ENCODE measurements around the gene LRRC43.
A peak's percentile ranks its signal among the peaks of the same experiment; 100 is the strongest.

DNA sequence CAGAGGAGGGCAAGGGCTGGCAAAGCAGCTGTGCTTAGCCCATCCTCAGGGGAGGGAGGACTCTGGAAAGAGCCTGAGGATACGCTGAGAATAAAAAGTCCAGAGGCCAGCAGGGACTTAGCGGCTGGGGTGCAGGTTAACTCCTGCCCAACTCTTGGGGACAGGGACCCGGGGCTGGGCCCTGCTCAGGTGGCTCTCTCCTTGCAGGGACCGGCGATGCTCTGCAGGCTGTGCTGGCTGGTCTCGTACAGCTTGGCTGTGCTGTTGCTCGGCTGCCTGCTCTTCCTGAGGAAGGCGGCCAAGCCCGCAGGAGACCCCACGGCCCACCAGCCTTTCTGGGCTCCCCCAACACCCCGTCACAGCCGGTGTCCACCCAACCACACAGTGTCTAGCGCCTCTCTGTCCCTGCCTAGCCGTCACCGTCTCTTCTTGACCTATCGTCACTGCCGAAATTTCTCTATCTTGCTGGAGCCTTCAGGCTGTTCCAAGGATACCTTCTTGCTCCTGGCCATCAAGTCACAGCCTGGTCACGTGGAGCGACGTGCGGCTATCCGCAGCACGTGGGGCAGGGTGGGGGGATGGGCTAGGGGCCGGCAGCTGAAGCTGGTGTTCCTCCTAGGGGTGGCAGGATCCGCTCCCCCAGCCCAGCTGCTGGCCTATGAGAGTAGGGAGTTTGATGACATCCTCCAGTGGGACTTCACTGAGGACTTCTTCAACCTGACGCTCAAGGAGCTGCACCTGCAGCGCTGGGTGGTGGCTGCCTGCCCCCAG, 23.4 kb downstream of the LRRC43 start:
- TF ChIP-seq, protein P1, sequence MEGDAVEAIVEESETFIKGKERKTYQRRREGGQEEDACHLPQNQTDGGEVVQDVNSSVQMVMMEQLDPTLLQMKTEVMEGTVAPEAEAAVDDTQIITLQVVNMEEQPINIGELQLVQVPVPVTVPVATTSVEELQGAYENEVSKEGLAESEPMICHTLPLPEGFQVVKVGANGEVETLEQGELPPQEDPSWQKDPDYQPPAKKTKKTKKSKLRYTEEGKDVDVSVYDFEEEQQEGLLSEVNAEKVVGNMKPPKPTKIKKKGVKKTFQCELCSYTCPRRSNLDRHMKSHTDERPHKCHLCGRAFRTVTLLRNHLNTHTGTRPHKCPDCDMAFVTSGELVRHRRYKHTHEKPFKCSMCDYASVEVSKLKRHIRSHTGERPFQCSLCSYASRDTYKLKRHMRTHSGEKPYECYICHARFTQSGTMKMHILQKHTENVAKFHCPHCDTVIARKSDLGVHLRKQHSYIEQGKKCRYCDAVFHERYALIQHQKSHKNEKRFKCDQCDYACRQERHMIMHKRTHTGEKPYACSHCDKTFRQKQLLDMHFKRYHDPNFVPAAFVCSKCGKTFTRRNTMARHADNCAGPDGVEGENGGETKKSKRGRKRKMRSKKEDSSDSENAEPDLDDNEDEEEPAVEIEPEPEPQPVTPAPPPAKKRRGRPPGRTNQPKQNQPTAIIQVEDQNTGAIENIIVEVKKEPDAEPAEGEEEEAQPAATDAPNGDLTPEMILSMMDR (conservative IDR thresholded peaks at IDR 0.05; ENCODE audit: low read depth, low read length) = no peak
- TF ChIP-seq FOS (IDR thresholded peaks at IDR 0.05; ENCODE audit: low read depth, low read length) = no peak
- no peak for TF ChIP-seq CHD1 (IDR thresholded peaks at IDR 0.05; ENCODE audit: low read depth, low read length)
- TF ChIP-seq MXI1 (IDR thresholded peaks at IDR 0.05; ENCODE audit: borderline replicate concordance, low read depth, low read length) = no peak
- TF ChIP-seq POLR2A (IDR thresholded peaks at IDR 0.05; ENCODE audit: low read depth, low read length) = no peak
- no peak for TF ChIP-seq RFX5 (IDR thresholded peaks at IDR 0.05; ENCODE audit: low read depth, low read length)
- TF ChIP-seq, protein P2, sequence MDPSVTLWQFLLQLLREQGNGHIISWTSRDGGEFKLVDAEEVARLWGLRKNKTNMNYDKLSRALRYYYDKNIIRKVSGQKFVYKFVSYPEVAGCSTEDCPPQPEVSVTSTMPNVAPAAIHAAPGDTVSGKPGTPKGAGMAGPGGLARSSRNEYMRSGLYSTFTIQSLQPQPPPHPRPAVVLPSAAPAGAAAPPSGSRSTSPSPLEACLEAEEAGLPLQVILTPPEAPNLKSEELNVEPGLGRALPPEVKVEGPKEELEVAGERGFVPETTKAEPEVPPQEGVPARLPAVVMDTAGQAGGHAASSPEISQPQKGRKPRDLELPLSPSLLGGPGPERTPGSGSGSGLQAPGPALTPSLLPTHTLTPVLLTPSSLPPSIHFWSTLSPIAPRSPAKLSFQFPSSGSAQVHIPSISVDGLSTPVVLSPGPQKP (IDR thresholded peaks at IDR 0.05; ENCODE audit: borderline replicate concordance, low read depth, low read length) = no peak
- TF ChIP-seq MAFK (IDR thresholded peaks at IDR 0.05; ENCODE audit: low read depth, low read length) = no peak
- no peak for TF ChIP-seq CEBPB (IDR thresholded peaks at IDR 0.05; ENCODE audit: low read depth, low read length)
- TF ChIP-seq SMC3 (IDR thresholded peaks at IDR 0.05; ENCODE audit: low read depth, low read length) = no peak
- TF ChIP-seq, protein P3, sequence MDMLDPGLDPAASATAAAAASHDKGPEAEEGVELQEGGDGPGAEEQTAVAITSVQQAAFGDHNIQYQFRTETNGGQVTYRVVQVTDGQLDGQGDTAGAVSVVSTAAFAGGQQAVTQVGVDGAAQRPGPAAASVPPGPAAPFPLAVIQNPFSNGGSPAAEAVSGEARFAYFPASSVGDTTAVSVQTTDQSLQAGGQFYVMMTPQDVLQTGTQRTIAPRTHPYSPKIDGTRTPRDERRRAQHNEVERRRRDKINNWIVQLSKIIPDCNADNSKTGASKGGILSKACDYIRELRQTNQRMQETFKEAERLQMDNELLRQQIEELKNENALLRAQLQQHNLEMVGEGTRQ (IDR thresholded peaks at IDR 0.05; ENCODE audit: low read depth, low read length) = peak; percentile 60; the same call in 1 of the 2 replicates

Data from IMR-90 (cell line).